Endothelial cell of umbilical vein (primary cell): ENCODE measurements around the gene DAPK2. TPM values are rescaled to one million over a fixed set of nuclear protein-coding genes. Genes with fewer than 3 reads are reported as not detected.

ENCODE experiments used
- BruUV-seq: library from RNA; stranded (reverse); fragments of 400-500 nt; replicated peaks from 2 replicates; lab custom pipeline; 2021; lab: Mats Ljungman, UMichigan
- CTCF ChIA-PET: fragments of 300-600, 350-600 bp; sonication (Branson Sonifier 250); formaldehyde crosslinking; loops from one replicate; lab custom pipeline; 2021; ENCODE audit warnings: antibody characterized with exemption, inconsistent platforms; lab: Charles Lee
- POLR2A ChIA-PET: fragments of 300-600, 350-600 bp; sonication (Branson Sonifier 250); formaldehyde crosslinking; loops from one replicate; lab custom pipeline; 2021; ENCODE audit warnings: antibody characterized with exemption, inconsistent platforms; lab: Charles Lee
- DNase-seq: peaks from one replicate; pipeline ENCODE4 v3.0.0-alpha.2; 2011; ENCODE audit warnings: low read depth, low spot score
- FAIRE-seq: peaks from 2 replicates; lab custom pipeline; 2011; peaks lifted over from hg19 to GRCh38; lab: Jason Lieb, UNC
- H2AFZ ChIP-seq: 2 replicates; pipeline ENCODE4 v1.6.0; 2012; ENCODE audit warnings: low read depth, low read length, control low read depth, inconsistent platforms
- H3K27ac ChIP-seq: 2 replicates; pipeline ENCODE4 v1.5.1; 2011; ENCODE audit warnings: low read depth, mild to moderate bottlenecking, control low read depth, low read length, moderate library complexity; ENCODE audit not compliant: insufficient read depth
- H3K27me3 ChIP-seq, 2 experiments: 2 replicates each; pipeline versions ENCODE4 v1.6.0 to v1.6.1; 2011; ENCODE audit warnings: low read length in 2 of 2, mixed read lengths in 1 of 2; ENCODE audit not compliant: control insufficient read depth in 2 of 2, insufficient read depth in 2 of 2
- H3K36me3 ChIP-seq, 2 experiments: 2 replicates in 1 of 2; 3 replicates in 1 of 2; pipeline ENCODE4 v1.5.1; 2011; ENCODE audit warnings: low read length in 2 of 2, mild to moderate bottlenecking in 1 of 2, moderate library complexity in 1 of 2; ENCODE audit not compliant: control insufficient read depth in 2 of 2, insufficient read depth in 2 of 2; ENCODE audit errors: extremely low read depth in 1 of 2
- H3K4me1 ChIP-seq: 3 replicates; pipeline ENCODE4 v1.5.1; 2011; ENCODE audit warnings: mild to moderate bottlenecking, low read length; ENCODE audit not compliant: control insufficient read depth, insufficient read depth; ENCODE audit errors: extremely low read depth
- H3K4me2 ChIP-seq: 2 replicates; pipeline ENCODE4 v1.6.1; 2011; ENCODE audit warnings: low read length, control low read depth, mixed read lengths; ENCODE audit not compliant: insufficient read depth
- H3K4me3 ChIP-seq, 3 experiments: fragments of 200-600 bp in 1 of 3; sonication (generic), shearing (Covaris generic) in 1 of 3; replicated peaks in 1 of 3; 2 replicates each; pipeline ENCODE4 v1.5.1; 2011 to 2016; ENCODE audit warnings: control low read depth in 3 of 3, low read length in 3 of 3, mild to moderate bottlenecking in 2 of 3, inconsistent platforms in 1 of 3, low read depth in 1 of 3, moderate library complexity in 1 of 3; ENCODE audit not compliant: insufficient read depth in 1 of 3
- H3K79me2 ChIP-seq: 2 replicates; pipeline ENCODE4 v1.6.0; 2012; ENCODE audit warnings: low read length, inconsistent platforms; ENCODE audit not compliant: control insufficient read depth, insufficient read depth
- H3K9ac ChIP-seq: replicated peaks from 2 replicates; pipeline ENCODE3; 2011; ENCODE audit warnings: low read length, control low read depth; ENCODE audit not compliant: insufficient read depth; ENCODE audit errors: extremely low read depth
- H3K9me1 ChIP-seq: replicated peaks from 3 replicates; pipeline ENCODE4 v1.6.0; 2011; ENCODE audit warnings: mild to moderate bottlenecking, low read length; ENCODE audit not compliant: control insufficient read depth, insufficient read depth; ENCODE audit errors: extremely low read depth
- H3K9me3 ChIP-seq: replicated peaks from 2 replicates; pipeline ENCODE4 v1.5.1; 2012; ENCODE audit warnings: low read length, inconsistent platforms; ENCODE audit not compliant: control insufficient read depth, insufficient read depth
- H4K20me1 ChIP-seq: replicated peaks from 2 replicates; pipeline ENCODE3; 2011; ENCODE audit warnings: mild to moderate bottlenecking, low read length; ENCODE audit not compliant: control insufficient read depth, insufficient read depth; ENCODE audit errors: extremely low read depth
- EZH2 ChIP-seq: IDR thresholded peaks from 2 replicates; pipeline ENCODE4 v1.6.1; 2012; ENCODE audit warnings: borderline replicate concordance, low read depth, mild to moderate bottlenecking, moderate library complexity, low read length, inconsistent platforms; ENCODE audit not compliant: severe bottlenecking
- FOS ChIP-seq: IDR thresholded peaks from 2 replicates; pipeline ENCODE4 v1.6.1; 2011; ENCODE audit warnings: mild to moderate bottlenecking, low read length, moderate library complexity, borderline replicate concordance; ENCODE audit not compliant: insufficient read depth
- GATA2 ChIP-seq: IDR thresholded peaks from 2 replicates; pipeline ENCODE4 v1.7.0; 2011; ENCODE audit warnings: low read depth, mild to moderate bottlenecking, moderate library complexity, mixed read lengths, low read length; ENCODE audit not compliant: insufficient read length, insufficient read depth
- JUN ChIP-seq: IDR thresholded peaks from 2 replicates; pipeline ENCODE4 v1.6.1; 2011; ENCODE audit warnings: borderline replicate concordance, low read depth; ENCODE audit not compliant: insufficient read length, insufficient read depth
- MYC ChIP-seq: IDR thresholded peaks from one replicate; pipeline ENCODE4 v1.6.1; 2011; ENCODE audit warnings: mild to moderate bottlenecking, low read depth, low read length
- POLR2A ChIP-seq: IDR thresholded peaks from 2 replicates; pipeline ENCODE4 v1.6.1; 2012; ENCODE audit warnings: low read depth, mild to moderate bottlenecking, control low read depth, low read length
- POLR2AphosphoS5 ChIP-seq: IDR thresholded peaks from 2 replicates; pipeline ENCODE4 v1.6.1; 2012; ENCODE audit warnings: low read depth, mild to moderate bottlenecking, control low read depth, low read length, moderate library complexity; ENCODE audit not compliant: insufficient read depth
- dilution Hi-C: fragments of 300-500 bp; cut with MboI; formaldehyde crosslinking; loops from one replicate; pipeline ENCODE4 v1.15.0; 2019; ENCODE audit warnings: low sequenced_read_pairs; ENCODE audit not compliant: extremely low pct_ligation_motif_present
- intact Hi-C: fragments of 100-400 bp; cut with micrococcal nuclease; formaldehyde crosslinking; loops from one replicate; pipeline ENCODE4 v1.10.0; 2022
- polyA plus RNA-seq, 4 experiments: library from polyadenylated mRNA; depleted of rRNA in 3 of 4; stranded (reverse) in 3 of 4; unstranded in 1 of 4; fragments of >200 nt; gene quantifications; 2 replicates each; pipeline versions ENCODE4 v1.2.1 to v1.2.3, GENCODE V29; 2011 to 2012; ENCODE audit warnings: missing spikeins in 1 of 4
- total RNA-seq: library from RNA; stranded (reverse); gene quantifications from 2 replicates; pipeline ENCODE4 v1.2.3, GENCODE V29; 2021
- TF ChIP-seq, protein P1 (sequence below), 2 donors: IDR thresholded peaks; 1 replicate in 1 of 2; 2 replicates in 1 of 2; pipeline ENCODE4 v1.5.1; 2011; ENCODE audit warnings: low read length in 2 of 2, mild to moderate bottlenecking in 2 of 2, moderate library complexity in 2 of 2, control low read depth in 1 of 2, inconsistent platforms in 1 of 2, low read depth in 1 of 2; ENCODE audit not compliant: insufficient read depth in 1 of 2; ENCODE audit errors: extremely low read depth in 1 of 2
- TF ChIP-seq, protein P2 (sequence below): IDR thresholded peaks from 2 replicates; pipeline ENCODE4 v1.6.1; 2011; ENCODE audit not compliant: insufficient read depth, insufficient read length

DAPK2 gene
- total and polyA plus RNA-seq, 2 donors (not counting 3 experiments of a cell fraction or from before 2014, with no cell fraction given): 2.8 to 6.7 TPM

DNA sequence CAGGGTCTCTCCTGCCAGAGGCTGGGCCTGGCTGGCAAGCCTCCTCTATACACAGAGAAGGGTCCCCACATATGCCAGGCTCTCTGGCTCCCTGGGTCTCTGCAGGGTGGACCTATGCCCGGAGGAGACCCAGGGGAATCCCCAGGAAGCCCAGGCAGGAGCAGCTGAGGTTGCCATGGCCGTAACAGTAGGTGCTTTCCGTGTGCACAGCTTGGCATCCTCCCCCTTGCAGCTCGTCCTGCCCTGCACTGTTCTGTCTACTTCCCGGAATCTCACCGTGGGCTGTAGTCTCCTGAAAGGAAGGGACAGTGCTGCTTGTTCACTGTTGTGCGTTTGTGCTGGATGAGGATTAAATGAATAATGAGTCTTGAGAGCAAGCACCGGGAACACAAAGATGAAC lies 47.8 kb downstream of the DAPK2 start:
- TF ChIP-seq, protein P1, sequence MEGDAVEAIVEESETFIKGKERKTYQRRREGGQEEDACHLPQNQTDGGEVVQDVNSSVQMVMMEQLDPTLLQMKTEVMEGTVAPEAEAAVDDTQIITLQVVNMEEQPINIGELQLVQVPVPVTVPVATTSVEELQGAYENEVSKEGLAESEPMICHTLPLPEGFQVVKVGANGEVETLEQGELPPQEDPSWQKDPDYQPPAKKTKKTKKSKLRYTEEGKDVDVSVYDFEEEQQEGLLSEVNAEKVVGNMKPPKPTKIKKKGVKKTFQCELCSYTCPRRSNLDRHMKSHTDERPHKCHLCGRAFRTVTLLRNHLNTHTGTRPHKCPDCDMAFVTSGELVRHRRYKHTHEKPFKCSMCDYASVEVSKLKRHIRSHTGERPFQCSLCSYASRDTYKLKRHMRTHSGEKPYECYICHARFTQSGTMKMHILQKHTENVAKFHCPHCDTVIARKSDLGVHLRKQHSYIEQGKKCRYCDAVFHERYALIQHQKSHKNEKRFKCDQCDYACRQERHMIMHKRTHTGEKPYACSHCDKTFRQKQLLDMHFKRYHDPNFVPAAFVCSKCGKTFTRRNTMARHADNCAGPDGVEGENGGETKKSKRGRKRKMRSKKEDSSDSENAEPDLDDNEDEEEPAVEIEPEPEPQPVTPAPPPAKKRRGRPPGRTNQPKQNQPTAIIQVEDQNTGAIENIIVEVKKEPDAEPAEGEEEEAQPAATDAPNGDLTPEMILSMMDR (IDR thresholded peaks at IDR 0.05; ENCODE audit: extremely low read depth in 1 of 2, insufficient read depth in 1 of 2, low read depth in 1 of 2, low read length in 2 of 2): no peak
- TF ChIP-seq MYC: no peak
- no peak for TF ChIP-seq POLR2AphosphoS5
- no peak for TF ChIP-seq JUN
- TF ChIP-seq, protein P2, sequence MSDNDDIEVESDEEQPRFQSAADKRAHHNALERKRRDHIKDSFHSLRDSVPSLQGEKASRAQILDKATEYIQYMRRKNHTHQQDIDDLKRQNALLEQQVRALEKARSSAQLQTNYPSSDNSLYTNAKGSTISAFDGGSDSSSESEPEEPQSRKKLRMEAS: no peak
- no peak for TF ChIP-seq EZH2
- TF ChIP-seq GATA2: no peak
- TF ChIP-seq FOS: no peak
- no peak for TF ChIP-seq POLR2A
- CTCF ChIA-PET: no interaction called here
- intact Hi-C loops: no loop called here
- Histone ChIP-seq H3K4me3 (no peak overlapping the region), H3K36me3 (no peaks in the 10 kb centered on the region), H3K9ac (no peak overlapping the region), H3K4me2 (no peak overlapping the region), H3K9me3 (no peaks in the 10 kb centered on the region), H4K20me1 (no peaks in the 10 kb centered on the region), H3K9me1 (no peaks in the 10 kb centered on the region), H3K79me2 (no peaks in the 10 kb centered on the region), H2AFZ (no peak overlapping the region), H3K4me1 (no peaks in the 10 kb centered on the region), H3K27ac (no peak overlapping the region), H3K27me3 (peaks cover 7 to 17% of the 10 kb centered on the region in 2 experiments)
- dilution Hi-C loops: no loop called here
- no TSS peak for BruUV-seq
- POLR2A ChIA-PET: no interaction called here
- no peak for FAIRE-seq
- DNase-seq: no peak
